Measurements from ENCODE around the gene C9orf78.
A peak's percentile ranks its signal among the peaks of the same experiment; 100 is the strongest.

The C9orf78 gene

DNA sequence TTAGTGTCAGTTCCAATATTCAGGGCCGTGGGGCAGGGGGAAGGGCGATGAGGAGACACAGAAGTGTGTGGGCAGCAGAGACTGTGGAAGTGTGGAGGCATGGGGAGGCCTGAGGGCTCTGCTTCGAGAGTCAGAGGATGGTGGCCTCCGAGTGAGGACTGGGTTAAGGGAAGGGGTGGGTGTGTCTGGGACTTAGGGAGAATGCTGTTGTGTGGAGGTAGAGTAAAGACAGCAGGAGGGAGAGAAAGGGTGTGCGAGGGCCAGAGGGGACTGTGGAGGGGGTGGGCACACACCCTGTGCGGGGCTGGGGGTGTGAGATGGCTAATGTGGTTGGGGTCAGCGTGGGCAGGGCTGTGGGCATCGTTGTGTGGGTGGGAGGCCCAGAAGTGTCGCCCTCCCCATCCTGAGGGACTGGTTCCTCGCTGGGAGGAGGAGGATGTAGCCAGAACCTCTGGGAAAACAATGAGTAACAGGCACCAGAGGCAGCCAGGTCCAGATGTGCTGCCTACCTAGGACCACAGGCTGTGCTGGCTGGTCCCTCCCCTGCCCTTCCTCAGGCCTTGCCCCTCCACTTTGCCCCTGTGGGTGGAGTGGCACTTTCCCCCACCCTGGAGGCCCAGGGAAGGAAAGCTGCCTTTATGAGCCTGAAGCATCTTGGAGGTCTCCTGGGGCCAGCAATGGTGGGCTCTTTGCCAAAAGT is 4.4 kb upstream of the C9orf78 start:
- DNase-seq = no peak

DNA sequence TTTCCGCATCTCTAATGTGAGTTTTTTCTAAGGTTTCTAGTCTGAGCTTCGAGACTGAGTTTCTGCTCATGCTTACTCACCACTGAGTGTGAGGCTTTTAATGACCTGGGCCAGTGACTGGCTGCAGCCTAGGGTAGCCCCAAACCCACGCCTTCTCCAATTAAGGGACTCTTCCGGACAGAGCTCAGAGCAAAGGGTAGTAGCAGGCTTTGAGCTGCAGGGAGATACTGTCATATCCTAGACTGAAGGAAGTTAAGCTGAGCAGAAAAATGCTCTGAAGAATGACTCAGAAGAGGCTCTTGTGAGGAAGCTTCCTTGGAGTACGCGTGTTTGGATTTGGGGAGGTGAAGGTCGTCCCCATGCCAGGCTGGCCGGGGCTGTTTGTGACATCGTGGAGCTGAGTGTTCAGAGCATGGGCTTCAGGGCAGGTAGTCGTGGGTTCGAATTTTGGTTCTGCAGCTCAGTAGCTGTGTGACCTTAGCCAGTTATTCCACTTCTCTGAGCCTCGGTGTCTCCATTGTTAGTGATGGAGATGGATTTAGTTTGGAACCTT is 3.7 kb upstream of the C9orf78 start:
- DNase-seq = peak; percentile 56

DNA sequence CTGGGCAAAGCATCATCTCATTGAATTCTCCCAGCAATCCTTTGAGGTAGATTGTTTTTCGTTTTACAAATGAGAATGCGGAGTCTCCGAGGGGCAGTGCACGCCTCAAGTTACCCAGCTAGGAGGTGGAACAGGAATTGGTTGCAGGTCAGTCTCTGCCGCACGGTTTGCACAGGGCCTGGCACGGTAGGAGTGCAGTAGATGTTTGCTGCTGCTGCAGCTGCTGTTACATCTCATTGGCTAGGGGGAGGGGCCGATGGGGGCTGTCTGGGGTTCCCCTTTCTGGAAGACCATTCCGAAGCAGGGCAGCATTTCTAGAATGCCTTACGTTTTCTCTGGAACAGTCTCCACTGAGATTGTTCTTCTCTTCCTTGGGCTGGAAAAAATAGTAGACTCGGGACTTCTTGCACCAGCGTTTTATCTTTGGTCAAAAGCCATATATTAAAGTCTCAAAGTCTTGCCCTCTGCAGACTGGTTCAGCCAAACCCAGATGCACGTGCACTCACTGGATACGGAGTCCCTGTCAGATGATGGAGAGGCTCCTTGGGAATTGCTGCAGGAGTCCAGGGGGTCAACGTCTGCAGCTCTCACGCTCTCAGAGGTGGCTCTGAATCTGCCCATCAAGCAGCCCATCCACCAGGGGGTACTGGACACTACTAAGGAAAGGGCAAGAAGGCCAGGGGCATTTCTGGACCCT is 1.4 kb upstream of the C9orf78 start:
- DNase-seq = no peak

DNA sequence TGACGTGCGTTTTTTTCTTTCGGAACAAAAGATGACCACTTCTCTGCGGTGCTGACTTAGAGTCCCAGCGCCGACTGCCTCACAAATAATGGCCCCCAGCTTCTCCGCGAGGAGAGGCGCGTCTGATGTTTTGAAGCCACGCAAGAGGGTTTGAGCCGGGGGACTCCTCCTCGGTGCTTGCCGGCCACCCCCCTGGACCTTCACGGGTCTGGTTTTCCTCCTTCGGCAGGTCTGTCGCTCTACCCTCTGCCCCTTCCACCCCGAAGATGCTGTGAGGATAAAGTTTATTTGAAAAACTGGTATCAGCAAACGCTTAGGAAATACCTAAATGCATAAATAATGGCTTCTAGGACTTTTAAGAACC is 767 bp upstream of the C9orf78 start:
- no peak for DNase-seq

GRCh38 chr9:129834489-129835127 is 467 bp downstream of the C9orf78 start:
- DNase-seq = no peak

DNA sequence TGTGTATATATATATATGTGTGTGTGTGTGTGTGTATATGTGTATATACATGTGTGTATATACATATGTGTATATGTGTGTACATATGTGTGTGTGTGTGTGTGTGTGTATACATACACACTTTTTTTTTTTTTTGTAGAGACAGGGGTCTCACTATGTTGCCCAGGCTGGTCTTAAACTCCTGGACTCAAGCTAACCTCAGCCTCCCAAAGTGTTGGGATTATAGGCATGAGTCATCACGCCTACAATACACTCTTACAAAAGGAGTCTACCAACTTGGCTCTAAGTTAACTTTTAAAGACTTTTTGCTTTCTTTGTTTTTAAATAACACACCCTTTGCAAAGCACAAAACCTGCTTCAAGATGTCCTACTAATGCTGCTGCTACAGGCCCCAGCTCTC is 2.1 kb downstream of the C9orf78 start:
- no peak for DNase-seq

DNA sequence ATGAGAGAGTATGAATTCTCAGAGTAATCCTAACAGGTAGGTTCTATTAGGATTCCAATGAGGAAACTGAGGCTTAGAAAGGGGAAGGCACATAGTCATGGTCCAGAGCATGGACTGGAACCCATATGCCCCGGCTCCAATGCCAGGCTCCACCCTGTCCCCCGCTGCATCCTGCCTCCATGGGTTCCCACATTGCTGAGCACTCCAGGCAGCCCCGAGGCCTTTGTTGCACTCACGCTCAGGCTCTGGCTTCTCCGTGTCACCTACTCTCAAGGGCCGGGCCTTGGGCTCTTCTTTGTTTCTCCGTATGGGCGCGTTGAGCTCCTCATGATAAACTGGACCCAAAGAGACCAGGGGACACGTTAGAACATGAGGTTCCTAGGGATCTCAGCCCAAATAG is 6.1 kb downstream of the C9orf78 start:
- DNase-seq = no peak

DNA sequence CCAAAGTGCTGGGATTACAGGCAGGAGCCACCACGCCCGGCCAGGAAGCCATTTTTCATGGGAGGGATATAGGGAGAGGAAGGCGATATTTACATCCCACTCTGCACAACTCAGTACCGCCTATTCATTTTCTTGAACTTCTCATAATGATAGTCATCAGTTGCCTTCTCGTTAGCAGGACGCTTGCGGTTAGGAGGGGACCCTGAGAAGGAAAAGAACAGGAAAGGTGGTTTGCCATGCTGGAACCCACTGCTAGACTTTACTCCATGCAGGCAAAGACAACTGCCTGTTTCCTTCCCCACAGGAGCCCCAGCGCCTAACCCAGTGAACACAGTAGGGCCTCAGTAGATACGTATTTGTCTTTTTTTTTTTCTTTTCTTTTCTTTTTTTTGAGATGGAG is 7.0 kb downstream of the C9orf78 start:
- no peak for DNase-seq

DNA sequence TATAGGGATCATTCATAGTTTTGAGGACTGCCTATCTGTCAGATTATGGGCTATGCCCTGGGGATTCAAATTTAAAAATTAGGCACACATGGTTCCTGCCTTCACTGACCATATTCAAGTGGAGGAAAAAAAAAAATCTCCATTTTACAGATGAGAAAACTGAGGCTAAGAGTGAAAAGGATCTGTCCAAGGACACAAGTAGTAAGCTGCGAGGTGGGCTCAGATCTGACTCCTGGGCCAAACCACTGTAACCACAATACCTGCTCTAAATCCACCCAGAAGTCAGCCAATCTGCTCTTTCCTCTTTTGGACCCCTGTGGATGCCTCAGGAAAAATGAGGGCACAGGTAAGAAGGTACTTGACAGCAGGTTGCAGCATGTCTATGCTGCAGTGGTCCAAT is 8.3 kb downstream of the C9orf78 start:
- DNase-seq = no peak

DNA sequence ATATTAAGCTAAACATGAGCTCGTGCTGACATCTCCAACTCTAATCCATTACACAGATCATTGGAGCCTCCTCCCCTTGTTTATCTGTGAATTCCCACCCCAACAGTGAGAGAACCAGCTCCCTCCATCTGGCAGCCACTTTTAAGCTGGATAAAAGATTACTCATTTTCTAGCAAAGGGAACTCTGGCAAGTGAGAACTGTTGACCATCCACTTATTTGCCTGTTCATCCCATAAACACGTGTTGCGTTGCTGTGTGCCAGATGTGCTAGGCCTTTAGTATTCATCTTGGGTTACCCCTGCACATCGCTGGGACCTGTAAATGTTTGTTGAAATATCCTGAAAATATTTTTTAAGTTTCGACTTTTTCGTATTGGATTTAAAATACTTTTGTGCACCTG is 8.7 kb downstream of the C9orf78 start:
- no peak for DNase-seq

DNA sequence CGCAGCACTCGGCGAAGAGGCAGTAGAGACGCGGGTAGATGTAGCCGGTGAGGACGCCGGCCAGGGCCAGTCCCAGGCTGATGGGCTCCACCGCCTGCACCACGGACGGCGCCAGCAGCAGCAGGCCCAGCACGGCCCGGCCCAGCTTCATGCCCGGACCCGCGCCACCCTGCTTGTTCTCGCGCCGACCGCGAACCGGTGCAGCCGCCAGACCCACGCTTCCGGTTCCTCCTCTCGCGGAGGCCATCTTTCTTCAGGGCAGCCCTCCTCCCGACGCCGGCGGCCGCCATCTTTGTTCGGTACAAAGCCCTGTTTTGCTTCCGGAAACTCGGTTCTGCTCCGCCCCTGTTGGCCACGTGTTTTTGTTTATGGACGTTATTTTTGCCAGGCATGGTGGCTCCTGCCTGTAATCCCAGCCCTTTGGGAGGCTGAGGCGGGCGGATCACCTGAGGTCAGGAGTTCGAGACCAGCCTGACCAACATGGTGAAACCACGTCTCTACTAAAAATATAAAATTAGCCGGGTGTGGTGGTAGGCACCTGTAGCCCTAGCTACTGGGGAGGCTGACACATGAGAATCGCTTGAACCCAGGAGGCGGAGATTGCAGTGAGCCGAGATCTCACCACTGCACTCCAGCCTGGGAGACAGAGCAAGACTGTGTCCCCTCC is 11.0 kb downstream of the C9orf78 start, which contains the start of gene TOR1A:
Gene TOR1A, minus strand, starts transcription at position 202 of the 667 bp plus-strand sequence. Its CDS starts 51 bp downstream, at position 151.
- DNase-seq = peak; percentile 87

- DNase-seq = no peak
These were observed 11.5 kb downstream of the C9orf78 start for GRCh38 chr9:129823542-129823934.

- DNase-seq = no peak
These were observed 12.1 kb downstream of the C9orf78 start for GRCh38 chr9:129822898-129823541.

GRCh38 chr9:129816501-129817435 is 18.3 kb downstream of the C9orf78 start:
- no peak for DNase-seq

GRCh38 chr9:129815278-129815677 is 19.8 kb downstream of the C9orf78 start:
- no peak for DNase-seq

DNA sequence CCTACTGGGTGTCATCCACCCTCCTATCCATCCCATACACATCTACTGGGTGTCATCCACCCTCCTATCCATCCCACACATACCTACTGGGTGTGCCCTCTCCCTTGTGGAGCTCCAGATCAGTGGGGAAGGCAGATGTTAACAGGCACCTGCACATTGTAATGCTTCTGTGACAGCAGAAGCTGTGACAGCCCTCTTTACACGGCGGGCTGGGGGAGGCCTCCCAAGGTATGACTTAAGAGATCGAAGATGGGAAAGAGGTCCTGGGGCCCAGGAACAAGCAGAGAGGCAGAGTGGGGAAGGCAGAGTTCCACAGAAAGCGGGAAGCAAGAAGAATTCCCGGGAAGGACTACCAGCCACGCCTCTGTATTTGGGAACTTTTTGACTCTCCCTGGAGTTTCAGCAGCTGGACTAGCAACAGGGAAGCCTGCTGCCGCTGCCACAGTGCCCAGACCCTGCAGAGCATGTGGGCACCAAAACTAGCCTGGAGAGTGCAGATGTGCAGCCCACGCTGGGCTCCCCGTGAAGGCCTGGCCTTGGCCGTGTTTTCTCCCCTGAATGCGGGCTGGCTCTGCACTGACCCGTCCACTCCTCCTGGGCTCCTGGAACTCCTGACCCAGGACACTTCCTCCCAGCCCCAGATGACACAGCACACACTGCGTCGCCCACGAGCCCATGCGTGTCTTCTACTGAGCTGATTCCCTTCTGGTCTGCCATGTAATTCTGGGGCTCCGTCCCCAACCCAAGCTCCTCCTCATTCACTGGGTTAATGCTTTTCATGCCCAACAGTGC is 20.4 kb downstream of the C9orf78 start:
- DNase-seq = no peak

DNA sequence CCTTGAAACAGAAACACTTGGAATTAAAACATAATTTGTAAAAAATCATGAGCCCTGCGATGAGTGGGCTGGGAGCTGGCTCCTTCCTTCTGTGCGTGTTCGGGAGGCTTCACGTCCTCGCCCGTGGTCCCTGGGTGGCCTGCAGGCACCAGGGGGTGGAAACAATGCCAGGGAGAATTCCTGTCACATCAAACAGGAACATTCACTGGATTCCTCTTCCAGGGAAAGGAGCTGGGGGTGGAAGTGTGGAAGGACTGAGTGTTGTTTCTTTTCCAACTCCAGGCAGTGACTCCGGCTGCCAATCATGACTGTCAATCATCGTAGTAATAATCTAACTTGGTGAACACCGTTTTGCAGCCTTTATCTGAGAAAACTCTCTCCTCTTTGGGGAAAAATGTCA is 21.4 kb downstream of the C9orf78 start:
- no peak for DNase-seq

DNA sequence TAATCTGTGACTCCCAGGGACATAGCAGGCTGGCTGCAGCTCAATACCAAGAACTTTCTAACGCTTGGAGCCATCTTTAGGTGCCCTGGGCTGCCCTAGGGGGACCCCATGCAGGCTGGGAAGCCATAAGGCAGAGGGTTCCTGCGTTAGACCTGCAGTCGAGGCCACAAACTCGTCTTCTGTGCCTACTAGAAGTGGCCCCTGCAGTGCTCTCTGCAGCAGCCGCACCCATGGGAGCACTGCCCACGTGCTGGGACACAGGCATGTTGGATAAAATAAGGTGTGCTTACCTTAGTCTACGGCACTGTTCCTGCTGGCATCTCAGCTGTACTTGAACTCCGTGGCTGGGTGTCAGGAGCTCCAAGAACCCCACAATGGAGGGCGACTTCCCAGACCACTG is 22.7 kb downstream of the C9orf78 start:
- DNase-seq = no peak

DNA sequence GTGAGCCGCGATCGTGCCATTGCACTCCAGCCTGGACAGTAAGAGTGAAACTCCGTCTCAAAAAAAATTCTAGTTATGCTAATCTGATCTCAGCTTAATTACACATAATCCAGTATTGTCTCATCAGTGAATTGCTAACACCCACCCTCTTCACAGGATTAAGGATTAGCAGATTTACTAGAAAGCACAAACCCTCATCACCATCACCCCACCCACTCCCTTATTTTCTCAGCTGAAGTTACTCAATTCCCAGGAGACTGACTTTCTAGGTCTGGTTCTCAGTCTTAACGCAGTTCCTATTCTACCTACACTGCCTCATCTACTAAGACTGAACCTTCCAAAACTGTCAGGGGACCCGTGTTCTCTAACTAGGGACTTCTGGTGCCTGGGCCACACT is 23.1 kb downstream of the C9orf78 start:
- no peak for DNase-seq

GRCh38 chr9:129810788-129811187 is 24.3 kb downstream of the C9orf78 start:
- DNase-seq = no peak

- no peak for DNase-seq
These were observed 25.0 kb downstream of the C9orf78 start for GRCh38 chr9:129810116-129810515.

All from T1000 (cell line).